ENCODE measurements around the gene ETS1. TPM values are rescaled to one million over a fixed set of nuclear protein-coding genes. Genes with fewer than 3 reads are reported as not detected.

ETS1 gene
- total RNA-seq, 2 donors from 2014 or later, result 33.6 to 116 TPM

- Histone ChIP-seq H3K9me3 (no peaks in the 10 kb centered on the region), H3K27me3 (replicated peaks; ENCODE audit: insufficient read depth) (no peaks in the 10 kb centered on the region), H3K36me3 (no peaks in the 10 kb centered on the region), H3K27ac (peak overlapping the region; percentile 13 to 93), H3K4me1 (ENCODE audit: control insufficient read depth in 1 of 2, low read depth in 2 of 2) (peaks cover 77 to 96% of the 10 kb centered on the region in 2 donors), H3K4me3 (no peak overlapping the region)
- no peak for TF ChIP-seq CTCF (IDR thresholded peaks at IDR 0.05)
- no peak for DNase-seq (ENCODE audit: low spot score)
- ATAC-seq (ENCODE audit: insufficient number of reproducible peaks, low FRiP score, low read depth), result no peak
Measured at GRCh38 chr11:128505449-128506065, 81.8 kb downstream of the ETS1 start.

GRCh38 chr11:128504486-128504885 lies 82.9 kb downstream of the ETS1 start:
- Histone ChIP-seq H3K36me3 (no peaks in the 10 kb centered on the region), H3K27ac (peak overlapping the region in 1 of 2 donors; percentile 54), H3K4me3 (no peak overlapping the region), H3K27me3 (replicated peaks; ENCODE audit: insufficient read depth) (no peaks in the 10 kb centered on the region), H3K4me1 (ENCODE audit: control insufficient read depth in 1 of 2, low read depth in 2 of 2) (peaks cover 83 to 96% of the 10 kb centered on the region in 2 donors), H3K9me3 (no peaks in the 10 kb centered on the region)
- TF ChIP-seq CTCF (IDR thresholded peaks at IDR 0.05), result no peak
- DNase-seq (ENCODE audit: low spot score) (no peak), ATAC-seq (ENCODE audit: insufficient number of reproducible peaks, low FRiP score, low read depth) (no peak)

GRCh38 chr11:128503245-128503991 lies 83.9 kb downstream of the ETS1 start:
- ATAC-seq (ENCODE audit: insufficient number of reproducible peaks, low FRiP score, low read depth), result no peak
- H3K4me3 ChIP-seq, result no peak overlapping the region
- H3K9me3 ChIP-seq, result no peaks in the 10 kb centered on the region
- H3K27ac ChIP-seq, result peak overlapping the region; percentile 74 to 84
- no peak for DNase-seq (ENCODE audit: low spot score)
- TF ChIP-seq CTCF (IDR thresholded peaks at IDR 0.05), result no peak
- no peaks in the 10 kb centered on the region for H3K36me3 ChIP-seq
- H3K27me3 ChIP-seq (replicated peaks; ENCODE audit: insufficient read depth), result no peaks in the 10 kb centered on the region
- peaks cover 85 to 96% of the 10 kb centered on the region in 2 donors for H3K4me1 ChIP-seq (ENCODE audit: control insufficient read depth in 1 of 2, low read depth in 2 of 2)

GRCh38 chr11:128502726-128503125 lies 84.6 kb downstream of the ETS1 start:
- TF ChIP-seq CTCF (IDR thresholded peaks at IDR 0.05), result no peak
- no peak for DNase-seq (ENCODE audit: low spot score)
- Histone ChIP-seq H3K27me3 (replicated peaks; ENCODE audit: insufficient read depth) (no peaks in the 10 kb centered on the region), H3K27ac (peak overlapping the region; percentile 74 to 84), H3K9me3 (no peaks in the 10 kb centered on the region), H3K36me3 (no peaks in the 10 kb centered on the region), H3K4me3 (no peak overlapping the region), H3K4me1 (ENCODE audit: control insufficient read depth in 1 of 2, low read depth in 2 of 2) (peaks cover 84 to 96% of the 10 kb centered on the region in 2 donors)
- no peak for ATAC-seq (ENCODE audit: insufficient number of reproducible peaks, low FRiP score, low read depth)

GRCh38 chr11:128501632-128502549 lies 85.5 kb downstream of the ETS1 start:
- H3K36me3 ChIP-seq, result no peaks in the 10 kb centered on the region
- DNase-seq (ENCODE audit: low spot score) (no peak), ATAC-seq (ENCODE audit: insufficient number of reproducible peaks, low FRiP score, low read depth) (no peak)
- H3K27me3 ChIP-seq (replicated peaks; ENCODE audit: insufficient read depth), result no peaks in the 10 kb centered on the region
- H3K4me1 ChIP-seq (ENCODE audit: control insufficient read depth in 1 of 2, low read depth in 2 of 2), result peaks cover 89 to 98% of the 10 kb centered on the region in 2 donors
- no peaks in the 10 kb centered on the region for H3K9me3 ChIP-seq
- no peak for TF ChIP-seq CTCF (IDR thresholded peaks at IDR 0.05)
- H3K4me3 ChIP-seq, result peak overlapping the region; percentile 20
- H3K27ac ChIP-seq, result peak overlapping the region; percentile 74 to 84
